WERI-Rb-1 (cell line): ENCODE data around the gene DHX32.

Source experiments
- DNase-seq: peaks from one replicate; pipeline ENCODE4 v3.0.0-alpha.2; 2020
- H3K27ac ChIP-seq: fragments of 250-450 bp; sonication (Bioruptor Pico); 2 replicates; pipeline ENCODE4 v1.5.1; 2020; ENCODE audit warnings: mild to moderate bottlenecking, moderate library complexity
- H3K27me3 ChIP-seq: fragments of 250-450 bp; sonication (Bioruptor Pico); 2 replicates; pipeline ENCODE4 v1.5.1; 2021; ENCODE audit warnings: mild to moderate bottlenecking, low read depth, moderate library complexity; ENCODE audit not compliant: insufficient read depth, severe bottlenecking
- H3K36me3 ChIP-seq: fragments of 250-450 bp; sonication (Bioruptor Pico); 2 replicates; pipeline ENCODE4 v1.5.1; 2020; ENCODE audit warnings: mild to moderate bottlenecking, moderate library complexity
- H3K4me3 ChIP-seq: 2 replicates; pipeline ENCODE4 v1.5.1; 2011; ENCODE audit warnings: low read depth, mild to moderate bottlenecking, control low read depth, low read length
- H3K9me3 ChIP-seq: fragments of 250-450 bp; sonication (Bioruptor Pico); 2 replicates; pipeline ENCODE4 v1.5.1; 2021; ENCODE audit warnings: mild to moderate bottlenecking, moderate library complexity; ENCODE audit not compliant: severe bottlenecking
- CTCF ChIP-seq: IDR thresholded peaks from 2 replicates; pipeline ENCODE4 v1.5.1; 2011; ENCODE audit warnings: low read depth, mild to moderate bottlenecking, control low read depth, inconsistent platforms, low read length

The DHX32 gene

GRCh38 chr10:125865120-125865519 is 16.0 kb downstream of the DHX32 start:
- no peaks in the 10 kb centered on the region; the same call in 1 of the 2 replicates for H3K36me3 ChIP-seq
- no peak for DNase-seq
- no peak overlapping the region for H3K27ac ChIP-seq
- no peaks in the 10 kb centered on the region for H3K9me3 ChIP-seq
- TF ChIP-seq CTCF: no peak
- H3K4me3 ChIP-seq: no peak overlapping the region
- H3K27me3 ChIP-seq: no peaks in the 10 kb centered on the region

- TF ChIP-seq CTCF: no peak
- H3K36me3 ChIP-seq: peaks cover 6% of the 10 kb centered on the region; the same call in 1 of the 2 replicates
- H3K9me3 ChIP-seq: no peaks in the 10 kb centered on the region
- no peak overlapping the region for H3K27ac ChIP-seq
- no peak for DNase-seq
- no peak overlapping the region for H3K4me3 ChIP-seq
- H3K27me3 ChIP-seq: no peaks in the 10 kb centered on the region
Measured at GRCh38 chr10:125859128-125859817, 21.8 kb downstream of the DHX32 start.

GRCh38 chr10:125857185-125857760 is 23.8 kb downstream of the DHX32 start:
- Histone ChIP-seq H3K9me3 (no peaks in the 10 kb centered on the region), H3K4me3 (no peak overlapping the region), H3K36me3 (peaks cover 6% of the 10 kb centered on the region; the same call in 1 of the 2 replicates), H3K27me3 (no peaks in the 10 kb centered on the region), H3K27ac (no peak overlapping the region)
- TF ChIP-seq CTCF: no peak
- DNase-seq: no peak

GRCh38 chr10:125852487-125852886 is 28.6 kb downstream of the DHX32 start:
- Histone ChIP-seq H3K27ac (no peak overlapping the region), H3K4me3 (no peak overlapping the region), H3K27me3 (no peaks in the 10 kb centered on the region), H3K36me3 (peaks cover 3% of the 10 kb centered on the region), H3K9me3 (no peaks in the 10 kb centered on the region)
- no peak for DNase-seq
- TF ChIP-seq CTCF: no peak

GRCh38 chr10:125850766-125851731 is 30.0 kb downstream of the DHX32 start:
- Histone ChIP-seq H3K27me3 (no peaks in the 10 kb centered on the region), H3K36me3 (peaks cover 3% of the 10 kb centered on the region), H3K4me3 (no peak overlapping the region), H3K9me3 (no peaks in the 10 kb centered on the region), H3K27ac (no peak overlapping the region)
- DNase-seq: no peak
- no peak for TF ChIP-seq CTCF
